ENCODE measurements around the gene SLC25A30. TPM values are rescaled to one million over a fixed set of nuclear protein-coding genes. Genes with fewer than 3 reads are reported as not detected.
A peak's percentile ranks its signal among the peaks of the same experiment; 100 is the strongest.

SLC25A30 gene
- total RNA-seq, 1 donor from 2014 or later: 6.8 TPM

GRCh38 chr13:45372189-45373161 lies 45.7 kb downstream of the SLC25A30 start:
- Mint-ChIP-seq H3K4me3 (no peak overlapping the region), H3K9me3 (no peaks in the 10 kb centered on the region), H3K27me3 (ENCODE audit: insufficient read depth, low read depth) (peaks cover 4% of the 10 kb centered on the region), H3K27ac (no peak overlapping the region), H3K36me3 (peaks cover 12% of the 10 kb centered on the region), H3K4me1 (peaks cover 21% of the 10 kb centered on the region)
- Histone ChIP-seq H2AFZ (replicated peaks) (no peak overlapping the region), H3K4me3 (no peak overlapping the region), H3K9ac (no peak overlapping the region), H3K9me3 (ENCODE audit: low read depth) (no peaks in the 10 kb centered on the region), H3F3A (ENCODE audit: low read depth) (peaks cover 5% of the 10 kb centered on the region), H3K27ac (no peak overlapping the region), H3K4me1 (peaks cover 13% of the 10 kb centered on the region), H3K36me3 (no peaks in the 10 kb centered on the region), H3K4me2 (no peak overlapping the region), H4K20me1 (ENCODE audit: low read depth) (no peaks in the 10 kb centered on the region), H3K27me3 (no peaks in the 10 kb centered on the region), H3K79me2 (ENCODE audit: low read depth) (no peaks in the 10 kb centered on the region)
- TF ChIP-seq EZH2phosphoT487 (IDR thresholded peaks at IDR 0.05): no peak
- TF ChIP-seq EZH2 (IDR thresholded peaks at IDR 0.05): no peak
- no peak for TF ChIP-seq CTCF (IDR thresholded peaks at IDR 0.05)
- no peak for DNase-seq (ENCODE audit: low spot score)

- peaks cover 6% of the 10 kb centered on the region for H3K27me3 Mint-ChIP-seq (ENCODE audit: insufficient read depth, low read depth)
- no peak overlapping the region for H3K27ac Mint-ChIP-seq
- no peak overlapping the region for H3K9ac ChIP-seq
- H3K4me3 Mint-ChIP-seq: no peak overlapping the region
- H3K4me3 ChIP-seq: no peak overlapping the region
- no peaks in the 10 kb centered on the region for H3K36me3 ChIP-seq
- H3K36me3 Mint-ChIP-seq: peaks cover 15% of the 10 kb centered on the region
- no peak overlapping the region for H2AFZ ChIP-seq (replicated peaks)
- TF ChIP-seq EZH2phosphoT487 (IDR thresholded peaks at IDR 0.05) (no peak), EZH2 (IDR thresholded peaks at IDR 0.05) (no peak), CTCF (IDR thresholded peaks at IDR 0.05) (peak; percentile 99)
- H3F3A ChIP-seq (ENCODE audit: low read depth): no peaks in the 10 kb centered on the region
- no peaks in the 10 kb centered on the region for H3K9me3 Mint-ChIP-seq
- peaks cover 5% of the 10 kb centered on the region for H3K4me1 ChIP-seq
- H3K27ac ChIP-seq: no peak overlapping the region
- DNase-seq (ENCODE audit: low spot score): peak; percentile 87
- no peaks in the 10 kb centered on the region for H3K27me3 ChIP-seq
- H3K9me3 ChIP-seq (ENCODE audit: low read depth): no peaks in the 10 kb centered on the region
- peaks cover 21% of the 10 kb centered on the region for H3K4me1 Mint-ChIP-seq
- no peaks in the 10 kb centered on the region for H4K20me1 ChIP-seq (ENCODE audit: low read depth)
- no peaks in the 10 kb centered on the region for H3K79me2 ChIP-seq (ENCODE audit: low read depth)
- peak overlapping the region; percentile 39 for H3K4me2 ChIP-seq
Observed at GRCh38 chr13:45370922-45371406, 47.2 kb downstream of the SLC25A30 start.

GRCh38 chr13:45369116-45369515 lies 49.1 kb downstream of the SLC25A30 start:
- Histone ChIP-seq H3K4me1 (peaks cover 5% of the 10 kb centered on the region), H3K27me3 (no peaks in the 10 kb centered on the region), H3K4me3 (no peak overlapping the region), H3F3A (ENCODE audit: low read depth) (no peaks in the 10 kb centered on the region), H3K79me2 (ENCODE audit: low read depth) (no peaks in the 10 kb centered on the region), H3K9ac (no peak overlapping the region), H3K9me3 (ENCODE audit: low read depth) (no peaks in the 10 kb centered on the region), H3K4me2 (no peak overlapping the region), H2AFZ (replicated peaks) (no peak overlapping the region), H3K36me3 (no peaks in the 10 kb centered on the region), H4K20me1 (ENCODE audit: low read depth) (no peaks in the 10 kb centered on the region), H3K27ac (no peak overlapping the region)
- no peak for DNase-seq (ENCODE audit: low spot score)
- Mint-ChIP-seq H3K27ac (no peak overlapping the region), H3K36me3 (peaks cover 18% of the 10 kb centered on the region), H3K9me3 (peaks cover 1% of the 10 kb centered on the region), H3K4me3 (no peak overlapping the region), H3K4me1 (peaks cover 21% of the 10 kb centered on the region), H3K27me3 (ENCODE audit: insufficient read depth, low read depth) (peaks cover 7% of the 10 kb centered on the region)
- no peak for TF ChIP-seq EZH2phosphoT487 (IDR thresholded peaks at IDR 0.05)
- TF ChIP-seq CTCF (IDR thresholded peaks at IDR 0.05): no peak
- no peak for TF ChIP-seq EZH2 (IDR thresholded peaks at IDR 0.05)
